HCEC 1CT (cell line): ENCODE measurements around the gene ZSCAN5B.

Experiments
- DNase-seq: peaks from one replicate; pipeline ENCODE4 v3.0.0-alpha.2; 2017

ZSCAN5B gene

GRCh38 chr19:56142897-56143434 lies 54.6 kb downstream of the ZSCAN5B start:
- DNase-seq = no peak

DNA sequence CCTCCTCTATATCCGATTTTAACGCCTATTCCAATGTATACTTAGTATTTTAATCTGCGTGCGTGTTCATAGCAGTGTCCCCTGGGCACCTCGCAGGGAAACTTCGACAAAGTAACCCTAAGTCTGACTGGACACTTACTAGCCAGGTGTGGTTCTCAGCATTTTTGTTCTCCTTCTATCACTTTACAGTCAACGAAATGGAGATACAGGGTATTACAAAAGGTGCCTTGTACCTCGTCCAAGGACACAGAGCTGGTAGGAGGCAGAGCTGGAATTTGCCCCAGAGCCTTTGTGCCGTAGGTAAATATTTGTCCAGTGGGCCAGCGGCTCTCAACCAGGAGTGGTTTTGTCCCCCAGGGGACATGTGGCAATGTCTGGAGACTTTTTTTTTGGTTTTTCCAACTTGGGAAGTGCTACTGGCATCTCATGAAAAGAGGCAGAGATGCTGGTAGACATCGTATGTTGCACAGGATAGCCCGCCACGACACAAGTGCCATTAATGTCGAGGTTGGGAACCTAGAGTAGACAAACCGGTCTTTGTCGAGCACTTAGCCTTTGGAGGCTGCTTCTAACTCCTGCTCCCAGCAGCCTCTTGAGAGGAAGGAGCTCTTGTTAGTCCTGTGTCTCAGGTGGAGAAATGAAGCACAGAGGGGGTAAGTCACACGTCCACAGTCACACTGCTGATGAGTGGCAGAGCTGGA lies 55.3 kb downstream of the ZSCAN5B start:
- no peak for DNase-seq

DNA sequence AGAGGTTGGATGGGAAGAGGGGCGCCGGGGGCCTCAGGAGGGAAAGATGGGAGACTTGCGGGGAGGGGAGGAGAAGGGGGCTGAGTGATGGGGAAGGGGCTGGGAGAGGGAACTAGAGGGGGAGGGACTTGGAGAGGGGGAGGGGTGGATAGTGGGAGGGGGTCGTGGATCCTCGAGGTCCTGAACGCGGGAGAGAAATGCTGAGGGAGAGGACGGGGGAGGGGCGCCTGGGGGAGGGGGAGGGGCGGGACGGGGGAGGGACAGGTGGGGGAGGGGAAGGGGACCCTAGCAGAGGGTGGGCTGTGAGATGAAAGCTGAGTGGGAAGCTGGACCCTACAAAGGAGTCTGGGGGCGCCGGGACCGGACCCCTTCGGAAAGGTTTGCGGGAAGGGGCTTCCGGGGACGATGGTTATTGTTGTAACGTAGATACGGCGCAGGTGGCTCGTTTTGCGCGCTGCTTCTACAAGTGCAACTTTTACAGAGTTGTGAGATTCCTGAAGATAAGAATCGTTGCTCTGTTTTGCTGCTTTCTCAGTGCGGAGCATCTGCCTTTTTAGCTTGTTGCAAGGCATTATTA lies 56.1 kb downstream of the ZSCAN5B start:
- no peak for DNase-seq

GRCh38 chr19:56140583-56141416 lies 56.8 kb downstream of the ZSCAN5B start, which contains the start of gene ZNF444:
Gene ZNF444 (plus strand): TSS chr19:56141287. CDS start chr19:56146912, 5,625 bp downstream.
- peak; percentile 97 for DNase-seq

GRCh38 chr19:56139847-56140582 lies 57.6 kb downstream of the ZSCAN5B start:
- DNase-seq = peak; percentile 2
